ENCODE results near the gene ZFP1. TPM values are rescaled to one million over a fixed set of nuclear protein-coding genes. Genes with fewer than 3 reads are reported as not detected.

ZFP1 gene
- total RNA-seq, 2 experiments from 2014 or later: 23.9 to 25.0 TPM

DNA sequence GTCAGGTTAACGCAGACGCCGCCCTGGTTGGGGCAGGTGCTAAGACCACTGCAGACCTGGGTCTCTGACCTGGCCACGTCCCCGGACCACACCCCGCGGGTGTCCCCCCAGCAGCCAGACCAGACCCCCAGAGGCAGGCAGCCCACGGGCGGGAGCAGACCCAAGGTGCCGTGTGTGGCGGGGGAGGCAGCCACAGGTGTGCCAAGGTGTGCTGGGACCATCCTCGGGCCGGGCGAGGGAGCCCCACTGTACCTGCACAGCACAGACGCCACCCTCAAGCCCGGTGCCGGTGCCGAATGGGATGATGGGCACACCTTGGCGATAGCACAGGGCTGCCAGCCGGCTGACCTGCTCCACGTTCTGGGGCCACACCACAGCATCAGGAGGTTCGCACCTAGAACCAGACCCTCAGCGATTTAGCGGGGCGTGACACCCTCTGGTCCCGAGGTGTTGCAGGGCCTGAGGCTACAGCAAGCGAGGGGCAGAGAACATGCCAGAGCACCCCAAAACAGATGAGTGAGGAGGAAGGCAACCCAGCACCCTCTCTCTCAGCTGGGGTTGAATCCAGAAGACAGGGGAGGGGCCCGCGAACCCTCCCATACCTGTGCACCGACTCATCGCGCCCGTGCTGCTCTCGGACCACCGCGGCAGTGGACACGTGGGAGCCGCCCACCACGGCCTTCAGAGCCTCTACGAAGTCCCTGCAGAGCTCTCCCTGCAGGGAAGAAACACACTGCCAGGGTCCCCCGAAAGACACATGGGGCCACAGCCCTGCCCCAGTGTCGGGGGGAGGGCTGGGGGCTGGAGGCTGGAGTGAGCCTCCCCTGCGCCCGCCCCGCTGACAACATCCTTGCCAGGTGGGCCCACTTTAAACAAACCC lies 33.1 kb upstream of the ZFP1 start:
- H3K27ac ChIP-seq (ENCODE audit: low read depth, low read length, poor library complexity, severe bottlenecking): no peak overlapping the region
- H3K36me3 ChIP-seq (ENCODE audit: insufficient read depth, low read length): no peaks in the 10 kb centered on the region
- CTCF ChIA-PET (ENCODE audit: unreplicated experiment): no interaction called here
- H3K4me3 ChIP-seq (ENCODE audit: low read depth, low read length, poor library complexity, severe bottlenecking): no peak overlapping the region
- POLR2A ChIA-PET: no interaction called here
- no peak overlapping the region for H2AFZ ChIP-seq (ENCODE audit: low read length)
- BruUV-seq (replicated peaks): no TSS peak
- intact Hi-C loops (cut with micrococcal nuclease; ENCODE audit: unreplicated experiment): no loop called here
- no peaks in the 10 kb centered on the region for H4K20me1 ChIP-seq (ENCODE audit: insufficient read depth, low read length)
- no peak for DNase-seq (ENCODE audit: low spot score)
- H3K4me2 ChIP-seq (ENCODE audit: low read length): no peak overlapping the region
- H3K9me3 ChIP-seq (ENCODE audit: low read length): no peaks in the 10 kb centered on the region
- peaks cover 18% of the 10 kb centered on the region for H3K4me1 ChIP-seq (ENCODE audit: insufficient read depth, low read length, poor library complexity, severe bottlenecking)
- no peaks in the 10 kb centered on the region for H3K79me2 ChIP-seq (ENCODE audit: insufficient read depth, low read depth, low read length)
- TF ChIP-seq, protein P1, sequence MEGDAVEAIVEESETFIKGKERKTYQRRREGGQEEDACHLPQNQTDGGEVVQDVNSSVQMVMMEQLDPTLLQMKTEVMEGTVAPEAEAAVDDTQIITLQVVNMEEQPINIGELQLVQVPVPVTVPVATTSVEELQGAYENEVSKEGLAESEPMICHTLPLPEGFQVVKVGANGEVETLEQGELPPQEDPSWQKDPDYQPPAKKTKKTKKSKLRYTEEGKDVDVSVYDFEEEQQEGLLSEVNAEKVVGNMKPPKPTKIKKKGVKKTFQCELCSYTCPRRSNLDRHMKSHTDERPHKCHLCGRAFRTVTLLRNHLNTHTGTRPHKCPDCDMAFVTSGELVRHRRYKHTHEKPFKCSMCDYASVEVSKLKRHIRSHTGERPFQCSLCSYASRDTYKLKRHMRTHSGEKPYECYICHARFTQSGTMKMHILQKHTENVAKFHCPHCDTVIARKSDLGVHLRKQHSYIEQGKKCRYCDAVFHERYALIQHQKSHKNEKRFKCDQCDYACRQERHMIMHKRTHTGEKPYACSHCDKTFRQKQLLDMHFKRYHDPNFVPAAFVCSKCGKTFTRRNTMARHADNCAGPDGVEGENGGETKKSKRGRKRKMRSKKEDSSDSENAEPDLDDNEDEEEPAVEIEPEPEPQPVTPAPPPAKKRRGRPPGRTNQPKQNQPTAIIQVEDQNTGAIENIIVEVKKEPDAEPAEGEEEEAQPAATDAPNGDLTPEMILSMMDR (conservative IDR thresholded peaks at IDR 0.05; ENCODE audit: low read length): no peak
- TF ChIP-seq EZH2phosphoT487 (IDR thresholded peaks at IDR 0.05; ENCODE audit: borderline replicate concordance, low read depth, low read length): no peak
- no peaks in the 10 kb centered on the region for H3K9me2 ChIP-seq (ENCODE audit: insufficient read depth, low read length)

DNA sequence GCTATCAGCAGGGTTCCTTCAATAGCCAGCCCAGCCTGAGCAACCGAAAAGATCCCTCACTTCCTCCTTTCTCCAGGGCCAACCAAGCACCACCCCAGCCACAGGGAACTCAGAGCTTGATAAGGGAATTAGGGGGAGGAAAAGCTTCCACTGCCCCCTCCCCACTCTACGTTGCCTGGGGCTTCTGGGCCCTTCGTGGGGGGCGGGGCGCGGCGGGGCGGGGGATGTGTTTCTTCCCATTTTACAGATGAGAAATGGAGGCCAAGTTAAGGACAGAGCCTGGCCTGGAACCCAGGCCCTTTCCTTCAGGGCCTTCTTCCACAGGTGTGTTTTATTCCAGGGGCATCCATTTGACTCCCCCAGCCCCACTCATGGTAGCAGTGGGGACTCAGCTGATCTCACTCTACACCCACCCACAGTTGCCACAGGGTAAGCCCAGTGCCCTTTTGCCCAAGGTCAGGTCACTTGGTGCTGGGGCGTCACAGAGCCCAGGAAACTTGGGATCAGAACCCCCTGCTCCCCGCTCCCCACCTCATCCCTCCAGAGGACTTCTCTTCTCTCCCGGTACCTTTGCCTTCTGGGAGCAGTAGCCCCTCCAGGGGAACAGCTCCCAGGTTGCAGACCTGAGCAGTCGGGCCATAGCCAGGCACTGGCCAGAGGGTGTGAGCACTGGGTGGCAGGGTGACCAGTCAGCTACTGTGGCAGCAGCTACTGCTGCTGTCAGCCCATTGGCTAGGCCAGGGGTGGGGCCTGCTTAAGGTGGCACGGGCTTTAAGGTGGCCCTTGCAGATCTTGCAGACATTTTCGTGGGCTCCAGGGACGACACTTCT lies 32.0 kb upstream of the ZFP1 start, which contains the start of gene LDHD:
Gene LDHD (minus strand): TSS at position 700 of the 830 bp plus-strand sequence. CDS start 60 bp downstream, at position 640.
- H3K79me2 ChIP-seq (ENCODE audit: insufficient read depth, low read depth, low read length): no peaks in the 10 kb centered on the region
- no peak for DNase-seq (ENCODE audit: low spot score)
- BruUV-seq (replicated peaks): no TSS peak
- CTCF ChIA-PET (ENCODE audit: unreplicated experiment): no interaction called here
- no peak within 1 kb of the TSS for H3K4me3 ChIP-seq (ENCODE audit: low read depth, low read length, poor library complexity, severe bottlenecking)
- no peak within 1 kb of the TSS for H2AFZ ChIP-seq (ENCODE audit: low read length)
- no peaks in the 10 kb centered on the region for H3K36me3 ChIP-seq (ENCODE audit: insufficient read depth, low read length)
- no peaks in the 10 kb centered on the region for H4K20me1 ChIP-seq (ENCODE audit: insufficient read depth, low read length)
- H3K4me2 ChIP-seq (ENCODE audit: low read length): no peak within 1 kb of the TSS
- no peak for TF ChIP-seq EZH2phosphoT487 (IDR thresholded peaks at IDR 0.05; ENCODE audit: borderline replicate concordance, low read depth, low read length)
- TF ChIP-seq, protein P1 (conservative IDR thresholded peaks at IDR 0.05; ENCODE audit: low read length): no peak
- 0 out of 2 replicates have a peak, but pooled peaks cover under 1% of the 10 kb centered on the region for H3K9me3 ChIP-seq (ENCODE audit: low read length)
- no peak within 1 kb of the TSS for H3K27ac ChIP-seq (ENCODE audit: low read depth, low read length, poor library complexity, severe bottlenecking)
- POLR2A ChIA-PET: interaction anchor here (1.2 kb wide), 1 partner anchor 118 kb away, joined by 3 read pairs; the partner anchor contains the start of gene ZNRF1
- peaks cover 7% of the 10 kb centered on the region for H3K4me1 ChIP-seq (ENCODE audit: insufficient read depth, low read length, poor library complexity, severe bottlenecking)
- no peaks in the 10 kb centered on the region for H3K9me2 ChIP-seq (ENCODE audit: insufficient read depth, low read length)
- intact Hi-C loops (cut with micrococcal nuclease; ENCODE audit: unreplicated experiment): no loop called here
